Uterus (tissue), 2 donors: ENCODE data around the gene SMIM10.
"Not testable (repeated sequence)": the region's sequence is repeated elsewhere in the genome, so short reads cannot be mapped to it uniquely, and the experiment has no call there.

Source experiments
- CTCF ChIP-seq, 4 experiments: fragments of 200-600 bp in 2 of 4; fragments of 450-650 bp in 2 of 4; sonication (generic) in 2 of 4; IDR thresholded peaks; one replicate each; pipeline ENCODE4 v1.5.1; 2016 to 2019; ENCODE audit warnings: antibody characterized with exemption in 4 of 4, mild to moderate bottlenecking in 2 of 4, moderate library complexity in 1 of 4
- POLR2A ChIP-seq, 2 donors: fragments of 450-650 bp; IDR thresholded peaks; one replicate each; pipeline ENCODE4 v1.6.1; 2016; ENCODE audit warnings: antibody characterized with exemption in 2 of 2, mild to moderate bottlenecking in 1 of 2, moderate library complexity in 1 of 2

- TF ChIP-seq CTCF, POLR2A (IDR thresholded peaks at IDR 0.05): not testable (repeated sequence)
Measured at GRCh38 chrX:135019890-135020289, 29.1 kb downstream of the SMIM10 start.
